HG02970 (cell line): ENCODE measurements around the gene SCUBE2.
"Not testable (repeated sequence)": the region's sequence is repeated elsewhere in the genome, so short reads cannot be mapped to it uniquely, and the experiment has no call there.

Experiments used
- ATAC-seq: cut with Tn5 transposase; IDR thresholded peaks from one replicate; pipeline ENCODE4 v1.9.1; 2021; ENCODE audit warnings: mild to moderate bottlenecking, moderate library complexity, moderate number of reproducible peaks; ENCODE audit not compliant: unreplicated experiment, low FRiP score

SCUBE2 gene

GRCh38 chr11:9015677-9016076 lies 75.7 kb downstream of the SCUBE2 start:
- ATAC-seq: peak; percentile 69

DNA sequence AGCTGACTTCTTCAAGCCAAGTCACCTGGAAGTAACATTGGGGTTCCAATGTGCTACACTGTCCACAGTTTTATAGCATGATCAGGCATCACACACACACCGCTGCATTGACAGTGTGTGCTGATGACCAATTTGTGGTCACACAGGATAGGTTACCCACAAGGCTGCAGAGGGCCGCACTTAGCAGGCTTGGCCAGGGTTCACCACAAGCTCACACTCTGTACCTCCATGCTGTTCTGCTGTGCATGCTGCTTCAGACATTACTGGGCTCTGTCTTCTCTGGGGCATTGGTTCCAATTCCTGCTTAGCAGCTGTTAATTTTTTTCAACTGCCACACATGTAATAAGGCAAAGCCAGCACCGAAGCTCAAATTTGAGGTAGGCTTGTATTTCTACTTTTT lies 76.6 kb downstream of the SCUBE2 start:
- ATAC-seq: no peak

DNA sequence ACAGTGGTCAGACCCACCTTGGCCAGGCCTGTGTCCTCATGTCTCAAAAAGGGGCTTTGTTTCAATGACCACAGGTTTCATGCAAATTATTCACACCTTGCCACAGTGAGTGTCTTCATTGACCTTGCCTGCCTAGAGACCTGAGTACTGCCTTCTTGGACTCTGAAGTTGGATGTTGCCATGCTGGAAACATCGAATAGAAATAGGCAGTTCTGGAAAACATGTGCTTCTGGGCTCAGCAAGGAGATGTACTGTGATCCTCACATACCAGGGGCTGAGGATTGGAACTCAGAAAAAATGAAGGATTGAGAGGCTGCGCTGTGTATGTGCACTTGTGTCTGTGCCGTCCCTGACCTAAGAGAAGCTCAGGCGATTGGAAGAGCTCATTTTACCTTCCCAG lies 78.0 kb downstream of the SCUBE2 start:
- no peak for ATAC-seq

DNA sequence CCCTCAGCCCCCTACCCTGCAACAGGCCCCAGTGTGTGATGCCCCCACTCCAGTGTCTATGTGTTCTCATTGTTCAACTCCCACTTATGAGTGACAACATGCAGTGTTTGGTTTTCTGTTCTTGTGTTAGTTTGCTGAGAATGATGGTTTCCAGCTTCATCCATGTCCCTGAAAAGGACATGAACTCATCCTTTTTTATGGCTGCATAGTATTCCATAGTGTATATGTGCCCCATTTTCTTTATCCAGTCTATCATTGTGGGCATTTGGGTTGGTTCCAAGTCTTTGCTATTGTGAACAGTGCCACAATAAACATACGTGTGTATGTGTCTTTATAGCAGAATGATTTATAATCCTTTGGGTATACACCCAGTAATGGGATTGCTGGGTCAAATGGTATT lies 81.9 kb downstream of the SCUBE2 start:
- not testable (repeated sequence) for ATAC-seq

- no peak for ATAC-seq
Measured at GRCh38 chr11:9008661-9009060, 82.7 kb downstream of the SCUBE2 start.

GRCh38 chr11:9008011-9008550 lies 83.3 kb downstream of the SCUBE2 start:
- no peak for ATAC-seq

- no peak for ATAC-seq
Measured at GRCh38 chr11:9005087-9005486, 86.3 kb downstream of the SCUBE2 start.

GRCh38 chr11:9004183-9004926 lies 87.0 kb downstream of the SCUBE2 start:
- ATAC-seq: no peak

- ATAC-seq: no peak
Measured at GRCh38 chr11:9003573-9004182, 87.7 kb downstream of the SCUBE2 start, which contains the start of gene NRIP3. Gene NRIP3 (minus strand): TSS chr11:9004001. CDS start chr11:9003935, 66 bp downstream.

GRCh38 chr11:9002920-9003572 lies 88.4 kb downstream of the SCUBE2 start:
- no peak for ATAC-seq

GRCh38 chr11:9001736-9002135 lies 89.7 kb downstream of the SCUBE2 start:
- no peak for ATAC-seq

DNA sequence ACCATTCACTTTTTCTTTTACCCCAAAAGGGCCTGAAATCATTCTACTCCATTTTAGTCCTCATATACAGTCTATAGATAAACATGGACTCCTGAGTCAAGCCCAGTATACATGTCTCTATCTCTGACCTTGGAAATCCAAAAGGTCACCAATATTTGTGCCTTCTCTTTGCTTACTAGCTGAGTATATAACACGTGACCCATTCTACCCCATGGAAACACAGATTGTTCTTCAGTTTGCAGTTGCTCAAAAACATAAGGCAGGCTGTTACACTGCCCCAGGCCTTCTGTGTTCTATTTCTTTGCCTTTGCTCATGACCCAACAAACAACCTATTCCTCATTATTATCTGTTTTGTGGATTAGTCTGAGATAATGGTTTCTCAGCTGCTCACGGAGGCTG lies 93.4 kb downstream of the SCUBE2 start:
- no peak for ATAC-seq

GRCh38 chr11:8997451-8997850 lies 93.9 kb downstream of the SCUBE2 start:
- no peak for ATAC-seq

DNA sequence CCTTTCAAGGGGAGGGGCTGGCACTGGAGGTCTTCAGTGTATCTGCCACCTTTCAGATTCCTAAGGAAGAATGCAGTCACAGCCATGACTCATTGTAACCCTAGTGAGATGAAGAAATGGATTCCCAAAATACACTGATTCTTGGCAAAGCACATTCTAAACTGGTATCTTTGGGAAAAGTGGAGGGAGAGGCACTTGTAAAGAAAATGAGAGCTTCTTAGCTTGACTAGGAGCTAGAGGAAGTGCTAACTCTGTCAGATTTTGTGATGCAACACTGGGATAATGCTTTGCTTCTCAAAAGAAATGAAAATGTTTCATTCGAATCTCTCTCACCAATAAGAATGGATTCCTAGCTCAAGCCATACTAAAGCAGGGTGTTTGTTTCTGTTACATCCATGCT lies 101.9 kb downstream of the SCUBE2 start:
- no peak for ATAC-seq

DNA sequence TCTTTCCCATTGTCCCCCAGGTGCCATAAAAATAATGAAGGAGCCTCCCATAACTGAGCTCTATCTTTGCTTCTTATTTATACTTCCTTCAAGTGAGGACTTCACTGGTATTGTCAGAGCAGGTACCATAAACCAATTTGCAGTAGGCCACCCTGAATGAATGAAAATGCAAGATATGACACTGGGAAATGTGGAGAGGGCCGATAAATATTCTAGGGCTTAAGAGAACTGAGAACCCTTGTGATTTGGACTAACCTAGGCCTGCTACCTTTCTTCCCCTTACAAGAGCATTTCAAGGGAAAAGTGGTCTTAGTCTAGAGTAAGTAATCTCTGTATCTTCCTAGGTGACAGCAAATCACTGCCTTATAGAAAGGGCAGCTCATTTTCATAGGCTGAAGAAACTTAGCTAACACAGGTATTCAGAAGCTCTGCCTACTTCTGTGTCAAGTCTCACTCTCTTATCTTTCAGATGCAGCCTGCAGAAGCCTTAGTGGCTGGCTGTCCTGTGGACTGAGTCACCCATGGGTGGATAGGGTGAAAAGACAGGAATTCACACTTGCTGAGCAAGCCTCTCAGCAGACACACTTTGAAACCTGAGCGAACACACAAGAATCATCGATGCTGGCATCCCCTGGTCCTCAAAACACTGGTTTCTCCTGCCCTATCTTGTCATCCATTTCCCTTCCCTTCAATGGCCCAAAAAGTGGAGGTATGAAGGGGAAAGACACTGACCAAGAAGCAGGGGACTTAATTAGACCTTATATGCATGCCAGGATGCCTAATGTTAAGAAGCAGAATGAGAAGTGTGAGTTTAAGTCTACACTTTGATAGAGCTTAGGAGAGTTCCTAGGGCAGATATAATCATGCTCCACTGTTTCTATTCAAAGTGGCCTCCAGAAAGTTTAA lies 102.8 kb downstream of the SCUBE2 start:
- ATAC-seq: no peak

DNA sequence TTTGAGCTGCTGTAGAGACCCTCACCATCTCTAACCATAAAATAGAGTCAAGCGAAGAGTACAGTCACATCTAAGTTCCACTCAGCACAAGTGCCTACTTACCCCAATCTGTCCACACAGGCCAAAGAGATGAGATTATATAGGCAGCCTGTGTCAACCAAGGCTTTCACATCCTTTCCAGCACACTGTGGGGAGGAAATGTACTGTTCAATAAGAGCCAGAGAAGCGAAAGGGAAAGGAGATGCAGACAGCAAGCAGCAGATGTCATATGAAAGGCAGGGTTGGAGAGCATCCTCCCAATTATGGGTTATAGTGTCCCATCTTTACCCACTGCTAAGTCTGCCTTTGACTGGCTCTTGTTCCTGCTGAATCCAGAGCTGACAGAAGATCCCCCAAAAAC lies 104.0 kb downstream of the SCUBE2 start:
- no peak for ATAC-seq

GRCh38 chr11:8986772-8987171 lies 104.6 kb downstream of the SCUBE2 start:
- not testable (repeated sequence) for ATAC-seq

DNA sequence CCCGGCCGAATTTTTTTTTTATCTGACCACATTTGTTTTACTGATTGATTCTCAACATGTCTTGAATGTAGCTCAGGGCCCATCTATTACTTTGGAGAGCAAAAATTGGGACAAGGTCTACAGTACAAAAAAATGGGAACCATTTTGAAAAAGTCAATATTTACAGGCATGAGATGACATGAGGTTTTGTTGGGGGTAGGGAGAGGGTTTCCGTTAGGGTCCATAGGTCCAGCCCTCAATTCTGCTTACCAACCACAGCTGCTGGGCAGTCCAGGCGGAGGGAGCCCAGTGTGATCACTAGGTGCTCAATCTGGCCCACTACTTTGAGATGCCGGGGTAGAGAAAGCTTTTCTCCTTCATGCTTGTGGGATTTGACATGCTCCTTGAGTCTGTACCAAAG lies 105.9 kb downstream of the SCUBE2 start:
- no peak for ATAC-seq

DNA sequence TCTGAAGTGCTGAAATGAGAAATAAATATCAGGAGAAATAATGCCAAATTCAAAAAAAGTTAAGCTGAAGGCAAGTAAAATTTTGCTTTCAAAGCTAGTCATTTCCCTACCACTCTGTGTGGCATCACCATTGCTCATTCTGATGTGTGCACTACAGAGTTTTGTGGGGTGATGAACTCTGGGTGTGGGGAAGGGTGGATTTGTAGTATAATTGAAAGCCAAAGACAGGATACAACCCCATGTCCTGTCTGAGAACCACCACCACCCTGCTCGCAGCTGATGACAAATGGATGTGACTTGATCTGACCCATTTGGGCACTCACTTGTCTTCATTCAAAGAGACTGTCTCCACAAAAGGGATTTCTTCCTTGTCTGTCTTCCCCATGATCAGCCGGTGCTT lies 107.8 kb downstream of the SCUBE2 start:
- no peak for ATAC-seq

- no peak for ATAC-seq
Measured at GRCh38 chr11:8980485-8980884, 110.9 kb downstream of the SCUBE2 start.
